ENCODE measurements around the gene DIAPH2.

The DIAPH2 gene

GRCh38 chrX:97045470-97045869 is 360.8 kb downstream of the DIAPH2 start:
- no peaks in the 10 kb centered on the region for H3K4me1 ChIP-seq (ENCODE audit: control insufficient read depth, insufficient read depth, low read length)
- no peak overlapping the region for H3K27ac ChIP-seq (ENCODE audit: low read depth, low read length)
- no peak overlapping the region for H3K4me3 ChIP-seq (ENCODE audit: low read length)
- no peaks in the 10 kb centered on the region for H3K27me3 ChIP-seq (ENCODE audit: control insufficient read depth, insufficient read depth, low read length)
- no peaks in the 10 kb centered on the region for H3K36me3 ChIP-seq (ENCODE audit: control insufficient read depth, insufficient read depth, low read length)
- H3K9ac ChIP-seq (ENCODE audit: low read length) = no peak overlapping the region

GRCh38 chrX:97046867-97047266 is 362.2 kb downstream of the DIAPH2 start:
- Histone ChIP-seq H3K4me3 (ENCODE audit: low read length) (no peak overlapping the region), H3K27ac (ENCODE audit: low read depth, low read length) (no peak overlapping the region), H3K36me3 (ENCODE audit: control insufficient read depth, insufficient read depth, low read length) (no peaks in the 10 kb centered on the region), H3K9ac (ENCODE audit: low read length) (no peak overlapping the region), H3K4me1 (ENCODE audit: control insufficient read depth, insufficient read depth, low read length) (no peaks in the 10 kb centered on the region), H3K27me3 (ENCODE audit: control insufficient read depth, insufficient read depth, low read length) (no peaks in the 10 kb centered on the region)

GRCh38 chrX:97050392-97050791 is 365.8 kb downstream of the DIAPH2 start:
- no peak overlapping the region for H3K9ac ChIP-seq (ENCODE audit: low read length)
- no peak overlapping the region for H3K27ac ChIP-seq (ENCODE audit: low read depth, low read length)
- no peaks in the 10 kb centered on the region for H3K27me3 ChIP-seq (ENCODE audit: control insufficient read depth, insufficient read depth, low read length)
- no peak overlapping the region for H3K4me3 ChIP-seq (ENCODE audit: low read length)
- H3K36me3 ChIP-seq (ENCODE audit: control insufficient read depth, insufficient read depth, low read length) = no peaks in the 10 kb centered on the region
- H3K4me1 ChIP-seq (ENCODE audit: control insufficient read depth, insufficient read depth, low read length) = no peaks in the 10 kb centered on the region

- Histone ChIP-seq H3K27ac (ENCODE audit: low read depth, low read length) (no peak overlapping the region), H3K4me1 (ENCODE audit: control insufficient read depth, insufficient read depth, low read length) (no peaks in the 10 kb centered on the region), H3K36me3 (ENCODE audit: control insufficient read depth, insufficient read depth, low read length) (no peaks in the 10 kb centered on the region), H3K9ac (ENCODE audit: low read length) (no peak overlapping the region), H3K4me3 (ENCODE audit: low read length) (no peak overlapping the region), H3K27me3 (ENCODE audit: control insufficient read depth, insufficient read depth, low read length) (no peaks in the 10 kb centered on the region)
Measured at GRCh38 chrX:97057349-97057909, 372.8 kb downstream of the DIAPH2 start.

GRCh38 chrX:97060020-97060419 is 375.4 kb downstream of the DIAPH2 start:
- H3K27ac ChIP-seq (ENCODE audit: low read depth, low read length) = no peak overlapping the region
- no peaks in the 10 kb centered on the region for H3K27me3 ChIP-seq (ENCODE audit: control insufficient read depth, insufficient read depth, low read length)
- no peaks in the 10 kb centered on the region for H3K36me3 ChIP-seq (ENCODE audit: control insufficient read depth, insufficient read depth, low read length)
- H3K9ac ChIP-seq (ENCODE audit: low read length) = no peak overlapping the region
- H3K4me3 ChIP-seq (ENCODE audit: low read length) = no peak overlapping the region
- H3K4me1 ChIP-seq (ENCODE audit: control insufficient read depth, insufficient read depth, low read length) = no peaks in the 10 kb centered on the region

- Histone ChIP-seq H3K27me3 (ENCODE audit: control insufficient read depth, insufficient read depth, low read length) (no peaks in the 10 kb centered on the region), H3K4me1 (ENCODE audit: control insufficient read depth, insufficient read depth, low read length) (no peaks in the 10 kb centered on the region), H3K4me3 (ENCODE audit: low read length) (no peak overlapping the region), H3K27ac (ENCODE audit: low read depth, low read length) (no peak overlapping the region), H3K36me3 (ENCODE audit: control insufficient read depth, insufficient read depth, low read length) (no peaks in the 10 kb centered on the region), H3K9ac (ENCODE audit: low read length) (no peak overlapping the region)
Measured at GRCh38 chrX:97065066-97065465, 380.4 kb downstream of the DIAPH2 start.

GRCh38 chrX:97065973-97066372 is 381.3 kb downstream of the DIAPH2 start:
- Histone ChIP-seq H3K9ac (ENCODE audit: low read length) (no peak overlapping the region), H3K36me3 (ENCODE audit: control insufficient read depth, insufficient read depth, low read length) (no peaks in the 10 kb centered on the region), H3K27me3 (ENCODE audit: control insufficient read depth, insufficient read depth, low read length) (no peaks in the 10 kb centered on the region)

GRCh38 chrX:97066381-97066780 is 381.7 kb downstream of the DIAPH2 start:
- H3K4me1 ChIP-seq (ENCODE audit: control insufficient read depth, insufficient read depth, low read length) = no peaks in the 10 kb centered on the region

More at GRCh38 chrX:97065973-97066372, 381.3 kb downstream of the DIAPH2 start:
- no peaks in the 10 kb centered on the region for H3K4me1 ChIP-seq (ENCODE audit: control insufficient read depth, insufficient read depth, low read length)
- H3K27ac ChIP-seq (ENCODE audit: low read depth, low read length) = no peak overlapping the region
- H3K4me3 ChIP-seq (ENCODE audit: low read length) = no peak overlapping the region

GRCh38 chrX:97070346-97070745 is 385.7 kb downstream of the DIAPH2 start:
- no peaks in the 10 kb centered on the region for H3K36me3 ChIP-seq (ENCODE audit: control insufficient read depth, insufficient read depth, low read length)
- H3K4me3 ChIP-seq (ENCODE audit: low read length) = no peak overlapping the region
- no peaks in the 10 kb centered on the region for H3K27me3 ChIP-seq (ENCODE audit: control insufficient read depth, insufficient read depth, low read length)
- no peaks in the 10 kb centered on the region for H3K4me1 ChIP-seq (ENCODE audit: control insufficient read depth, insufficient read depth, low read length)
- no peak overlapping the region for H3K9ac ChIP-seq (ENCODE audit: low read length)
- H3K27ac ChIP-seq (ENCODE audit: low read depth, low read length) = no peak overlapping the region

More at GRCh38 chrX:97066381-97066780, 381.7 kb downstream of the DIAPH2 start:
- Histone ChIP-seq H3K4me3 (ENCODE audit: low read length) (no peak overlapping the region), H3K9ac (ENCODE audit: low read length) (no peak overlapping the region), H3K27me3 (ENCODE audit: control insufficient read depth, insufficient read depth, low read length) (no peaks in the 10 kb centered on the region), H3K36me3 (ENCODE audit: control insufficient read depth, insufficient read depth, low read length) (no peaks in the 10 kb centered on the region), H3K27ac (ENCODE audit: low read depth, low read length) (no peak overlapping the region)

- Histone ChIP-seq H3K9ac (ENCODE audit: low read length) (no peak overlapping the region), H3K4me3 (ENCODE audit: low read length) (no peak overlapping the region), H3K36me3 (ENCODE audit: control insufficient read depth, insufficient read depth, low read length) (no peaks in the 10 kb centered on the region), H3K27ac (ENCODE audit: low read depth, low read length) (no peak overlapping the region), H3K4me1 (ENCODE audit: control insufficient read depth, insufficient read depth, low read length) (no peaks in the 10 kb centered on the region), H3K27me3 (ENCODE audit: control insufficient read depth, insufficient read depth, low read length) (no peaks in the 10 kb centered on the region)
Measured at GRCh38 chrX:97074400-97074799, 389.8 kb downstream of the DIAPH2 start.

GRCh38 chrX:97089116-97089515 is 404.5 kb downstream of the DIAPH2 start:
- H3K4me3 ChIP-seq (ENCODE audit: low read length) = no peak overlapping the region
- no peaks in the 10 kb centered on the region for H3K36me3 ChIP-seq (ENCODE audit: control insufficient read depth, insufficient read depth, low read length)
- no peaks in the 10 kb centered on the region for H3K27me3 ChIP-seq (ENCODE audit: control insufficient read depth, insufficient read depth, low read length)
- no peak overlapping the region for H3K27ac ChIP-seq (ENCODE audit: low read depth, low read length)
- no peaks in the 10 kb centered on the region for H3K4me1 ChIP-seq (ENCODE audit: control insufficient read depth, insufficient read depth, low read length)
- no peak overlapping the region for H3K9ac ChIP-seq (ENCODE audit: low read length)

- Histone ChIP-seq H3K9ac (ENCODE audit: low read length) (no peak overlapping the region), H3K36me3 (ENCODE audit: control insufficient read depth, insufficient read depth, low read length) (no peaks in the 10 kb centered on the region), H3K4me3 (ENCODE audit: low read length) (no peak overlapping the region), H3K27me3 (ENCODE audit: control insufficient read depth, insufficient read depth, low read length) (no peaks in the 10 kb centered on the region), H3K27ac (ENCODE audit: low read depth, low read length) (no peak overlapping the region), H3K4me1 (ENCODE audit: control insufficient read depth, insufficient read depth, low read length) (no peaks in the 10 kb centered on the region)
Measured at GRCh38 chrX:97096385-97096784, 411.7 kb downstream of the DIAPH2 start.

- Histone ChIP-seq H3K4me3 (ENCODE audit: low read length) (no peak overlapping the region), H3K36me3 (ENCODE audit: control insufficient read depth, insufficient read depth, low read length) (no peaks in the 10 kb centered on the region), H3K4me1 (ENCODE audit: control insufficient read depth, insufficient read depth, low read length) (no peaks in the 10 kb centered on the region), H3K27me3 (ENCODE audit: control insufficient read depth, insufficient read depth, low read length) (no peaks in the 10 kb centered on the region), H3K9ac (ENCODE audit: low read length) (no peak overlapping the region), H3K27ac (ENCODE audit: low read depth, low read length) (no peak overlapping the region)
Measured at GRCh38 chrX:97102938-97103337, 418.3 kb downstream of the DIAPH2 start.
